Activated naive CD8-positive, alpha-beta T cell treated with anti-CD3 and anti-CD28 coated beads for 36 hours (primary cell): ENCODE measurements around the gene ZNF792. TPM values are rescaled to one million over a fixed set of nuclear protein-coding genes. Genes with fewer than 3 reads are reported as not detected.
"Not testable (repeated sequence)": the region's sequence is repeated elsewhere in the genome, so short reads cannot be mapped to it uniquely, and the experiment has no call there.

Experiments
- DNase-seq: peaks from one replicate; pipeline ENCODE4 v3.0.0; 2021
- H3K27ac Mint-ChIP-seq: one replicate; pipeline ENCODE4 v1.8.0; 2022; ENCODE audit warnings: mild to moderate bottlenecking, moderate library complexity, mixed read lengths
- H3K27me3 Mint-ChIP-seq: one replicate; pipeline ENCODE4 v1.8.0; 2022; ENCODE audit warnings: mild to moderate bottlenecking, mixed read lengths
- H3K36me3 Mint-ChIP-seq: one replicate; pipeline ENCODE4 v1.8.0; 2021; ENCODE audit warnings: mild to moderate bottlenecking, mixed read lengths
- H3K4me1 Mint-ChIP-seq: one replicate; pipeline ENCODE4 v1.8.0; 2021; ENCODE audit warnings: mixed read lengths
- H3K4me3 Mint-ChIP-seq: one replicate; pipeline ENCODE4 v1.8.0; 2022; ENCODE audit warnings: mild to moderate bottlenecking, moderate library complexity, mixed read lengths
- H3K9me3 Mint-ChIP-seq: one replicate; pipeline ENCODE4 v1.8.0; 2022; ENCODE audit warnings: mixed read lengths
- total RNA-seq, 2 experiments: library from RNA; stranded (reverse); gene quantifications; one replicate each; pipeline ENCODE4 v1.2.3, GENCODE V29; 2021

ZNF792 gene
- total RNA-seq, 2 experiments from 2014 or later = 3.4 to 4.6 TPM

GRCh38 chr19:34926685-34927375, 37.2 kb downstream of the ZNF792 start, which contains the start of gene ZNF30:
Gene ZNF30 (plus strand): TSS chr19:34926903. CDS start chr19:34929948, 3,045 bp downstream.
- no peaks in the 10 kb centered on the region for H3K27me3 Mint-ChIP-seq
- H3K9me3 Mint-ChIP-seq = no peaks in the 10 kb centered on the region
- DNase-seq = peak; percentile 87
- peaks cover 21% of the 10 kb centered on the region for H3K36me3 Mint-ChIP-seq
- H3K4me1 Mint-ChIP-seq = peaks cover 20% of the 10 kb centered on the region
- H3K27ac Mint-ChIP-seq = peak within 1 kb of the TSS; percentile 72
- H3K4me3 Mint-ChIP-seq = peak within 1 kb of the TSS; percentile 89

GRCh38 chr19:34926361-34926684, 37.7 kb downstream of the ZNF792 start:
- Mint-ChIP-seq H3K27me3 (no peaks in the 10 kb centered on the region), H3K27ac (no peak overlapping the region), H3K9me3 (no peaks in the 10 kb centered on the region), H3K4me1 (peaks cover 20% of the 10 kb centered on the region), H3K4me3 (peak overlapping the region; percentile 50), H3K36me3 (peaks cover 17% of the 10 kb centered on the region)
- DNase-seq = no peak

DNA sequence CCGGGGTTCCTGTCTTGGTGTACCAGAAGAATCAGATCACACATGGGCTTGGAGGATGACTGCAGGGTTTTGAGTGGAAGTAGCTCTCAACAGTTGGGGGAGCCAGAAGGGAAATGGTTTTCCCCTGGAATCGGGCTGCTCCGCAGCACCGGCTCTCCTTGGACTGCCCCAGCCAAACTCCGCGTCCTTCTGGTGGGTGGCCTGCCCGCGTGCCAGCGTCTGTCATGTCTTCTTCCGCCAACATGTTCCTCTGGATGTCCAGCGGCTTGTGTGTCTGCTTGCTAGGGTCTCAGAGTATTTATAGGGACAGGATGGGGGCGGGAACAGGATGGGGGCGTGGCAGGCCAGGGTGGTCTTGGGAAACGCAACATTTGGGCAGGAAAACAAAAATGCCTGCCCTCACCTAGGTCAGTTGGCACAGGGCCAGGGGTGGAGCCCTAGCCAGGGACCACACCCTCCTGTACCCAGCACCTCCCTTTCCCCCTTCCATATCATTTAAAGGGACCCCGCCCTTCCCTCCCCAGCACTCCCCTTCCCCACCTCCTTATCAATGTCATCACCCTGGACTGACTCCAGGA, 38.7 kb downstream of the ZNF792 start:
- Mint-ChIP-seq H3K36me3 (peaks cover 16% of the 10 kb centered on the region), H3K27me3 (no peaks in the 10 kb centered on the region), H3K4me1 (peaks cover 20% of the 10 kb centered on the region), H3K27ac (no peak overlapping the region), H3K4me3 (no peak overlapping the region), H3K9me3 (no peaks in the 10 kb centered on the region)
- no peak for DNase-seq

- not testable (repeated sequence) for H3K27me3 Mint-ChIP-seq, H3K4me3 Mint-ChIP-seq, DNase-seq, H3K36me3 Mint-ChIP-seq, H3K4me1 Mint-ChIP-seq, H3K27ac Mint-ChIP-seq
- H3K9me3 Mint-ChIP-seq = peaks cover 18% of the 10 kb centered on the region
Measured at GRCh38 chr19:34920090-34920786, 43.8 kb downstream of the ZNF792 start.

DNA sequence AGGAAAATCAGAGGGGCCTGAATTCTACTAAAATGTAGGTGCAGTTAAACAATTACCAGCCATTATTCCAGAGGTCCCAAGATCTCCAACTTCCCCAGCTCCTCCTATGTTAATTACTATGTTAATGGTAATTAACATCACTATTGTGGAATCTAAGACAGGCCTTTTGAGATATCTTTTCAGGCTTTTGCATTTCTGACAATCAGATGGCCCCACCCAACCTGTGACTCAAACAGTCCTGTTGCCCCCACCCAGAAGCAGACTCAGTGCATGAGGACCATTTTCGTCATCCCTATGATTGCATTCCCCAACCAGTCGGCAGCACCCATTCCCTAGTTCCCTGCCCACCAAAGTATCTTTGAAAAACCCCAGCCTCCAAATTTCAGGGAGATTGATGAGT, 45.8 kb downstream of the ZNF792 start:
- Mint-ChIP-seq H3K4me1 (no peaks in the 10 kb centered on the region), H3K4me3 (no peak overlapping the region), H3K27me3 (no peaks in the 10 kb centered on the region), H3K27ac (no peak overlapping the region), H3K9me3 (peaks cover 18% of the 10 kb centered on the region), H3K36me3 (peaks cover 1% of the 10 kb centered on the region)
- DNase-seq = no peak

GRCh38 chr19:34917144-34917543, 46.9 kb downstream of the ZNF792 start:
- not testable (repeated sequence) for DNase-seq, H3K27ac Mint-ChIP-seq, H3K4me3 Mint-ChIP-seq

DNA sequence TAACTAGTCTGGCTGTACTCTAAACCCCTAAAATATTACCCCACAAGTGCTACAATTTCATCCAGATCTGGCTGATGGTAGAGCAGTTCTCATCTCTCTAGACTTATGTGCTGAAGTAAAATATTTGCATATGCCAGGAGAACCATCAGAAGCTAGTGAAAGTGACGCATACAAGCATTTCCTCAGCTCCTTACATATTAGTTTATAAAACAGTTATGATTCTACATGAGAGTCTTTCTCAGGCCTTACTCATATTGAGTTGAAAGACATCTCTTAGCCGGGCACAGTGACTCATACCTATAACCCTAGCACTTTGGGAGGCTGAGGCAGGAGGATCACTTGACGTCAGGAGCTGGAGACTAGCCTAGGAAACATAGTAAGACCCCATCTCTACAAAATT, 53.3 kb downstream of the ZNF792 start:
- Mint-ChIP-seq H3K4me3 (no peak overlapping the region), H3K9me3 (no peaks in the 10 kb centered on the region), H3K4me1 (peaks cover under 1% of the 10 kb centered on the region), H3K27ac (no peak overlapping the region), H3K27me3 (peaks cover 20% of the 10 kb centered on the region), H3K36me3 (no peaks in the 10 kb centered on the region)
- no peak for DNase-seq

More at GRCh38 chr19:34917144-34917543, 46.9 kb downstream of the ZNF792 start:
- peaks cover 18% of the 10 kb centered on the region for H3K9me3 Mint-ChIP-seq
- H3K36me3 Mint-ChIP-seq, H3K4me1 Mint-ChIP-seq, H3K27me3 Mint-ChIP-seq: not testable (repeated sequence)

Other genes with a start within 250 kb of the ZNF792 start
- gene ZNF181, start 230.0 kb downstream of the ZNF792 start, total RNA-seq = 1 to 10 TPM; 5.7 to 5.9 TPM
- 1 to 10 TPM; 3.9 TPM for gene ZNF599, start 191.0 kb downstream of the ZNF792 start, total RNA-seq
- 1 to 10 TPM; 4.4 to 5.6 TPM for gene ZNF30, start 37.3 kb downstream of the ZNF792 start, total RNA-seq
- 100 to 1,000 TPM; 135 to 140 TPM for gene GRAMD1A, start 36.1 kb upstream of the ZNF792 start, total RNA-seq
- under 1 TPM; 0.45 to 0.98 TPM for gene SCN1B, start 66.2 kb upstream of the ZNF792 start, total RNA-seq
- gene HPN, start 77.5 kb upstream of the ZNF792 start, total RNA-seq = under 1 TPM in 1 of 2 experiments, not detected in 1; 0.31 TPM
- gene FXYD3, start 151.6 kb upstream of the ZNF792 start, total RNA-seq = not detected
- gene LGI4, start 170.8 kb upstream of the ZNF792 start, total RNA-seq = not detected
- 1 to 10 TPM; 1.1 TPM for gene FXYD1, start 174.6 kb upstream of the ZNF792 start, total RNA-seq
- gene FXYD7, start 179.0 kb upstream of the ZNF792 start, total RNA-seq = under 1 TPM; 0.54 to 0.62 TPM
- 100 to 1,000 TPM; 272 to 275 TPM for gene FXYD5, start 190.5 kb upstream of the ZNF792 start, total RNA-seq